NCI-H226 (cell line): Measurements from ENCODE around the gene IQCK.
"Not testable (repeated sequence)": the region's sequence is repeated elsewhere in the genome, so short reads cannot be mapped to it uniquely, and the experiment has no call there.

Experiments used
- DNase-seq: peaks from one replicate; pipeline ENCODE4 v3.0.0-alpha.2; 2015

Gene IQCK

GRCh38 chr16:19760356-19761060 lies 42.4 kb downstream of the IQCK start:
- no peak for DNase-seq

DNA sequence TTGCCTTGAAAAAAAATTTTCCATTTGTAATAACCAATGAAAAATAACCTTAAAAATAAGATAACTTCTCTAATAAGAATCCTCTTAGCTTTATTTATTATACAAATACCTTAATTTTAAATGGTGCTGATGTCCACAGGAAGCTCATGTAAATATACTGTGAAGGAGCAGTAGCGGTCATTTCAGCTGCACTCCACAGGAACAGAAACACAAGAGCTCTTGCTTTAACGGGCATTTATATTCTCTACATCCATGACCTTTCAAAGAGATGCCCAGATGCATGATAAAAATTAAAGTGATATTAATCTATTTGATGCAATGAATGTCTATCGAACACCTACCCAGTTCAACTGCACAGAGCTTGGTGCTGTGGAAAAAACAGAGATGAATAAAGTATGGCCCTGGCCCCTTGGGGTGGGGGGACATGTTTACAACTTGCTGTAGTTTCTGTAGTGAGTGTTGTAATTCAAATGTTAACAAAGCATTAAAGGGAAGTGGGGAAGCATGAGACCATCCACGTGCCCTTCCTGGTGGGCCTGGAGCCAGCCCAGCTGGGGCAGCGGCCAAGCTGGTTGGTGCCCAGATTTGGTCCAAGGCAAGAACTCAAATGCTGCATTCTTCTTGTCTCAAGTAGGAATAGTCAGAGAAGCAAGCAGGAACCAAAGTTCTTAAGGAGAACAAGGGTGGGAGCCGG lies 47.9 kb downstream of the IQCK start:
- DNase-seq: no peak

DNA sequence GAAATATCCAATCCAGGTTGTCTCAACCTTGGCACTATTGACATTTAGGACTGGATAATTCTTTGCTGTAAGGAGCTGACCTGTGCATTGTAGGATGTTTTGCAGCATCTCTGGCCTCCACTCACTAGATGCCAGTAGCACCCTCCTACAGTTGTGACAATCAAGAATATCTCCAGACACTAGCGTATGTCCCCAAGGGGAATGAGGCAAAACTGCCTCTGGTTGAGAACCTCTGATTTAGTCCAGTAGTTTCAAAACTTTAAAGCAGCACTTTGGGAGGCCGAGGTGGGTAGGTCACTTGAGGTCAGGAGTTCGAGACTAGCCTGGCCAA lies 48.4 kb downstream of the IQCK start:
- DNase-seq: no peak

DNA sequence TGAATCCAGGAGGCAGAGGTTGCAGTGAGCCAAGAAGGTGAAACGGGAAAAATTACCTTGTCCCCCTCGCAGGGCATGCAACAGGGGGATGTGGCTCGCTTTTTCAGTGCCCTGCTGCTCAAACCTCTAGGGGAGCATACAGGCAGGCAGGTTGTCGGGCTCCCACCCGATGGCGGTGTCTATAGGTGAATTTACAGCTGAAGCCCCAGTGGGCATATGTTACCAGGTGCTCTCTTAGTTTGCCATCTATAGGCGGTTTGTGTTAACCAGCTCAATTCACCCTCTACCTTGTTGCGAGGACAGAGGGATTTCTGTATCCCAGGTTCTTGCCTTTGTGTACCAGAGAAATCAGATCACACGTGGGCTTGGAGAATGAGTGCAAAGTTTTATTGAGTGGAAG lies 48.9 kb downstream of the IQCK start:
- no peak for DNase-seq

DNA sequence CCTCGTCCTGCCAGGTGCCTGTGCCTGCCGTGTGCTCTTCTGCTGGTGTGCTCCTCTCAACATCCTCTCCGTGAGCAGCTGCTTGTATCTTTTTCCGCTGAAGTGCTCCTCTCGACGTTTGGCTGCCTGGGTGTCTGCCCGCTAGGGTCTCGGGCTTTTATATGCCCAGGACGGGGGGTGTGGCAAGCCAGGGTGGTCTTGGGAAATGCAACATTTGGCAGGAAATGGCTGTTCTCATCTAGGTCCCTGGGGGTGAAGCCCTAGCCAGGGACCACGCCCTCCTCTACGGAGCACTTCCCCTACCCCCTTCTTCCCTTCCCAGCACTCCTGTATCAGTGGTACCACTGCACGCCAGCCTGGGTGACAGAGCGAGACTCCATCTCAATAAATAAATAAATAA lies 49.4 kb downstream of the IQCK start:
- no peak for DNase-seq

GRCh38 chr16:19769239-19769638 lies 51.2 kb downstream of the IQCK start:
- DNase-seq: no peak

DNA sequence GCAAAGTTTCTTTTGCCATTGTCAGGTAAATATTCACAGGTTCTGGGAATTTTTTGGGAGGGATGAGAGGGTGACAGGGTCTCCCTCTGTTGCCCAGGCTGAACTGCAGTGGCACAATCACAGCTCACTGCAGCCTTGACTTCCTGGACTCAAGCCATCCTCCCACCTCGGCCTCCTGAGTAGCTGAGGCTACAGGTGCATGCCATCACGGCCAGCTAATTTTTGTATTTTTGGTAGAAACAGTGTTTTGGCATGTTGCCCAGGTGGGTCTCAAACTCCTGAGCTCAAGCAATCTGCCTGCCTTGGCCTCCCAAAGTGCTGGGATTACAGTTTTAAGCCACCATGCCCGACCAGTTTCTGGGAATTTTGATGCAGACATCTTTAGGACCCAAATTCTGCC lies 53.0 kb downstream of the IQCK start:
- DNase-seq: no peak

DNA sequence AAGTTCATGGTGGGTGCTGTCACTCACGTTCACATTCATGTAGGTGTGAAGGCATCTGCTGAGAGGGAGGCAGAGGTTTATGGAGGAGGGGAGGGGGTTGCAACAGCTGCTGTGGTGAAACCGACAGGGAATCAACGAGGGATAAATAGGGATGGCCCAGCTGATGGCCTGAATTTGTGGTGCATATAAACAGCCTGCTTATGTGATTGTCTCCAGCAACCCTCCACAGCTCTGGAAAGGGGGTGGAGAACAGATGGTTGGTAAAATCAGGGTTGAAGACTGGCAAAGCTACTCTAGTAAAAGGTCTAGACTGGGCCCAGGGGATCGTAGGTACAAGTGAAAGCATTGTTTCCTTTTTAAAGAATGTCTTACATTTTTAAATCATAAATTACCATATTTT lies 53.7 kb downstream of the IQCK start:
- DNase-seq: no peak

DNA sequence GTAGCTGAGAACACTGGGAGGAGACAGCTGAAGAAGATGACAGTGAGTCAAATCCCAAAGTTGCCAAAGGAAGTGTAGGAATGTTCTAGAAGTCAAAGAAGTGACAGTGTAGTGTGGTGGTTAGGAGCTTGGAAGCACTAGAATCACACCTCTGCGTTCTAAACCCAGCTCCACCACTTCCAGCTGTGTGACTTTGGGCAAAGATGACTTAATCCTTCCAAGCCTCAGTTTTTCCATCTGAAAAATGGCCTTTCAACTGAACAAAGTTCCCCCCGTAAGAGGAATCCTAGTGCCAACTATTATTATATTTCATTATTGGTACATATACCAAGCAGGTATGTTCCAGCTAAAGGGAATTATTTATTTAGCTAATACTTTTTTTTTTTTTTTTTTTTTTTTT lies 56.0 kb downstream of the IQCK start:
- no peak for DNase-seq

- DNase-seq: no peak
Measured at GRCh38 chr16:19776147-19776546, 58.1 kb downstream of the IQCK start.

DNA sequence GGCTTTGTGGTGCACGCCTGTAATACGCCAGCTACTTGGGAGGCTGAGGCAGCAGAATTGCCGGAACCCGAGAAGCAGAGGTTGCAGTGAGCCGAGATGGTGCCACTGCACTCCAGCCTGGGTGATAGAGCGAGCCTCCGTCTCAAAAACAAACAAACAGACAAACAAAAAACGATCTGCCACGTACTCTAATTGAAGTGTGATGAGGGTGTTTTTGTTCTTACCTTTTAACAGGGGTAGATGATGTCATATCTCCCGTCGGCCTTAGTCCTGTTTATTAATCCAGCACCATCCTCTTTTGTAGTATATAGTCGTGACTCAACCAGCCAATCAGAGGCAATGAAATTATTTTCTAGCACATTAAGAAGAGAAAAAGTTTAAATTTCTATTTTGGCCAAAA lies 58.5 kb downstream of the IQCK start:
- DNase-seq: no peak

- no peak for DNase-seq
Measured at GRCh38 chr16:19780321-19780720, 62.2 kb downstream of the IQCK start.

DNA sequence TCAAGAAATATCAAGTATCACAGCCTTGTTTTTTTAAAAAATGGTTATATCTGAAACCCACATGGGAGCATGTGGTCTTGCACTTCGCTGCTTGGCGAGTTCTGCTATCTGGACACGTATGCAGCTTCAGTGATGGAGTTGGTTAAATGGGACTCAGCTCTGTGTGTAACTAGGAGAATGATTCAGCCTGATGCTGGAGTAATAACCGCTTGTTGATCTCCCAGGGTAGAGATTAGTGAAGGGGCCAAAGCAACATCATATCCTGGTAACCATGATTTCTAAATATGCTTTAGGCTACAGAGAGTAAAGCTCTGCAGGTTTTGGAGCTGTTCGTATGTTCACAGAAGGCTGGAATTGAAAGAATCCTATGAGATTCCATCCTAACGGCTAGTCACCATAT lies 63.2 kb downstream of the IQCK start:
- no peak for DNase-seq

DNA sequence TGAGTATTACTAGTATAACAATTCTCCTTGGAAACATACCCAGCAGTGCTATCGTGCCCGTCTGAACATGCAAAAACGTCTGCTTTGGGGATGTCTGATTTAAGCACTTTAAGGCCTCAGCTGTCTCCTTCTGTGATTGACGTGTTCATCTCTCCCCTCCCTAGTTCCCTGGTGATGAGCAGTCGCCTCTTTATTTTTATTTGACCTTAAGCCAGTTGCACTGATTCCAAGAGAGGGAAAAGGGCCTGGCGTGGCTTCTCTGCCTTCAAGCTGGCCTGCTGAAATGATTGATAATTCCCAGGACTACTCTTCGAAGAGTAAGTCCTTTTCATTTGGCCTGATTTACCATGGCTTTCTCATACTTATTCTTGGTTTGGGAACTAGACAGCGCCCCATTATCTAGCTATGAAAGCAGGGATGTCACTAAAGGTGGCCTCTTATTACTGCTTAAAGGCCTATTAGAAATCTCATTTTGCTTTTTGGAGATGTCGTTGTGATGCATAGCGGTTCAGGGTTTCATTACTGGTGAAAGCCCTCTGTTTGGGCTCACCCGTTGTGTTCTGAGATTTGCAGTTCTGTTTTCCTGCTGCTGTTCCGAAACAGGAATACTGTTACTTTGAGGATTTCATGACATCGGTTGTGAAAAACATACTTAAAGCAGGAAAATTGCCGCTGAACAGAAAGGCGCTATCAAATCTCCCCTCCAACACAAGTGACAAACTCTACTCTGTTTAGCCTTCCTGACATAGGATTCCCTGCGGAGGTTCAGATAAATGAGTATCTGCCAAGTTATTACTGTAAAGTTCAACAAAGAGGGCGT lies 65.5 kb downstream of the IQCK start:
- DNase-seq: no peak

DNA sequence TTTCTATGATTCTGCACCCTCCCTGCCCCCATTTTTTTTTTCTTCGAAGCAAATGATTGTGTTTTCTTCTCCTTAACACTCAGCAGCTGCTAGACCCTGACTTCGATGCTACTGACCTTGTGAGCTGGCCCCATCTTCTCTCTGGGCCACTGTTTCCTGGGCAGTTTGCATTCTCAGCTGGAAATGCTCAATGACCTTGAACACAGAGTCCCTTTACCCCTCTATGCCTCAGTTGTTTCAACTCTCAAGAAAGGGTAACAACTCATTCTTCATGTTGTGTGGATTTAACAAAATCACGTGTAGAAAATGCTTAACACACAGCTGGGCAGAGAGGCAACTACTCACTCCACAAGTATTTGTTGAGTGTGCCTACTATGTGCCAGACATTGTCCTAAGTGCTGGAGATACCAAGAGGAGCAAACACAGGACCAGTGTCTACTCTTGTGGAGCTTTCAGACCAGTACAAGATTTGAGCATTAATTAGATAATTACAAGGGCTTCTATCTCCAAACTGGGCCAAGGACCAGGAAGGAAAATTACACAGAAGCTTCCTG lies 66.2 kb downstream of the IQCK start:
- no peak for DNase-seq

DNA sequence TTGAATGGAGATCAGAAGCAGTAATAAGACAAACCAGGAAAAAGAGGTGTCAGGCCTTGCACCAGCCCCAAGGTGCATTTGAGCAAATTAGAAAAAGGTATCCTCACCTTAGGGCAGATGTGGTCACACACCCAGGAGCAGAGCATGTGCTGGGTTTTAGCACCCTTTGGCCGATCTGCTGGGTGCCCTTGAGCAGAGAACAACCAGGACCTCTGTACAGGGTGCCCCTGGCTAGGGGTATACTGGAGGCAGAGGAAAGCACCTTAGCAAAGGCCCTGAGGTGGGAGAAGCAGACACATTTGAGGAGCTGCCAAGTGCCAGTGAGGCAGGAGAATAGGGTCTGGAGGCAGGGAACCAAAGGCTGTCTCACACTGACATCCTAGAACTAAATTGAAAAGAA lies 67.0 kb downstream of the IQCK start:
- no peak for DNase-seq

DNA sequence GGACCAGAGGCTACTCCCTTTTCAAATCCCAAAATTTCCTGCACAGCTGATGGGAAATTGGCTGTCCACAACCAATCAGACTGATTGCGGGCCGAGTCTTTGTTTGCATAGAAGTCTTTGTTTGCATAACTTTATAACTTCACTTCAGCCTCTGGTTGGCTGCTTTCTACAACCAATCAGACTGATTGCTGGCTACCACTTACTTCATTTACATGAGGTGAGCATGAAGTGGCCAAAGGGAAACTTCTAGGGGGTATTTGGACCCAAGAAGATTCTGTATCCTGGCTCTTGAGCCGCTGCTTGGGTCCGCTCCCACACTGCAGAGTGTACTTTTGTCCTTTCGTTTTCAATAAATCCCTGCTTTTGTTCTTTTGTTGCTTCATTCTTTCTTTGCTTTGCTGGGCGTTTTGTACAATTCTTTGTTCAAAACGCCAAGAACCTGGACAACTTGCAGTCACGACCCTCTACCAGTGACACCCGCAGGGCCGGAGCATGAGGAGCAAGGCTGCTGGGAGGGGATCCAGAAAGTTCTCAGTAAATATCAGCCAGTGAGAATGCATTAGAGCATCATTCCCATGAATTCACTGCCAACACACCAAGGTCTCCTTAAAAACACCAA lies 67.5 kb downstream of the IQCK start:
- no peak for DNase-seq

- not testable (repeated sequence) for DNase-seq
Measured at GRCh38 chr16:19801369-19801768, 83.3 kb downstream of the IQCK start.

GRCh38 chr16:19801824-19802223 lies 83.8 kb downstream of the IQCK start:
- DNase-seq: not testable (repeated sequence)

- DNase-seq: no peak
Measured at GRCh38 chr16:19802612-19803011, 84.5 kb downstream of the IQCK start.

- DNase-seq: no peak
Measured at GRCh38 chr16:19804538-19805323, 86.7 kb downstream of the IQCK start.

DNA sequence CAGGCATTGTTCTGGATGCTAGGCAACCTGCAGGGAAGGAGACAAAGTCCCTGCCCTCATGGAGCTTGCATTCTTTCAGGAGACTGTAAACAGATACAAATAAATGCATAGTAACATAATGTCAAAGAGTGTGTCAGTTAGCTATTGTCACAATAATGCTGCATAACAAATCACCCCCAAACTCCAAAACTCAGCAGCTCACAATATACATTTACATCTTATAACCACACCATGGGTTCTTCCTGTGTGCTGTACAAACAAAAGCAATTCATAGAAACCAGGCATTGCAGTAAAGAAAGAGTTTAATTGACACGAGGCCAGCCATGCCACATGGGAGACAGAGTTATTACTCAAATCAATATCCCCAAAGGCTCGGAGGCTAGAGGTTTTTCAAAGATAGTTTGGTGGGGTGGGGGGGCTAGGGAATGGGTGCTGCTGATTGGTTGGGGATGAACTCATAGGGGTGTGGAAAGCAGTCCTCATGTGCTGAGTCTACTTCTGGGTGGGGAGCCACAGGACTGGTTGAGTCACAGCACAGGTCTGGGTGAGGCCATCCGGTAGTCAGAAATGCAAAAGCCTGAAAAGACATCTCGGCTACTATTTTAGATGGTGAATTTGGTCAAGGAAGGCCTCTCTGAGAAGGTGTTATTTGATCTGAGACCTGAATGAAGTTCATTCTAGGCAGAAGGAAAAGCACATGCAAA lies 87.5 kb downstream of the IQCK start:
- no peak for DNase-seq
